LNCaP clone FGC (cell line): ENCODE results near the gene CEACAM21.

Experiments
- DNase-seq: peaks from one replicate; pipeline ENCODE4 v3.0.0-alpha.2; 2011; ENCODE audit warnings: low read depth
- H3K4me3 ChIP-seq: 2 replicates; pipeline ENCODE4 v1.5.1; 2011; ENCODE audit warnings: mild to moderate bottlenecking, low read depth, low read length, control low read depth
- CTCF ChIP-seq: IDR thresholded peaks from 2 replicates; pipeline ENCODE4 v1.5.1; 2012; ENCODE audit warnings: mild to moderate bottlenecking; ENCODE audit not compliant: control insufficient read depth, insufficient read depth; ENCODE audit errors: extremely low read depth

The CEACAM21 gene

GRCh38 chr19:41554907-41555306, 21.1 kb upstream of the CEACAM21 start:
- no peak for TF ChIP-seq CTCF
- H3K4me3 ChIP-seq: no peak overlapping the region
- DNase-seq: no peak

GRCh38 chr19:41555748-41556147, 20.2 kb upstream of the CEACAM21 start:
- no peak for TF ChIP-seq CTCF
- no peak overlapping the region for H3K4me3 ChIP-seq
- no peak for DNase-seq

- DNase-seq: no peak
- H3K4me3 ChIP-seq: no peak overlapping the region
- no peak for TF ChIP-seq CTCF
Observed at GRCh38 chr19:41563854-41564514, 12.0 kb upstream of the CEACAM21 start.

GRCh38 chr19:41564515-41565378, 11.2 kb upstream of the CEACAM21 start:
- H3K4me3 ChIP-seq: no peak overlapping the region
- TF ChIP-seq CTCF: no peak
- no peak for DNase-seq

GRCh38 chr19:41565379-41565720, 10.6 kb upstream of the CEACAM21 start:
- no peak for TF ChIP-seq CTCF
- no peak for DNase-seq
- no peak overlapping the region for H3K4me3 ChIP-seq

- DNase-seq: no peak
- TF ChIP-seq CTCF: no peak
- no peak overlapping the region for H3K4me3 ChIP-seq
Observed at GRCh38 chr19:41566001-41566400, 10.0 kb upstream of the CEACAM21 start.
